GM18498 (cell line): ENCODE measurements around the gene TRAF3IP1.

ENCODE experiments used
- ATAC-seq: cut with Tn5 transposase; IDR thresholded peaks from one replicate; pipeline ENCODE4 v1.9.1; 2021; ENCODE audit warnings: mild to moderate bottlenecking, moderate library complexity; ENCODE audit not compliant: unreplicated experiment

TRAF3IP1 gene

GRCh38 chr2:238378230-238379095 is 58.1 kb downstream of the TRAF3IP1 start:
- no peak for ATAC-seq

DNA sequence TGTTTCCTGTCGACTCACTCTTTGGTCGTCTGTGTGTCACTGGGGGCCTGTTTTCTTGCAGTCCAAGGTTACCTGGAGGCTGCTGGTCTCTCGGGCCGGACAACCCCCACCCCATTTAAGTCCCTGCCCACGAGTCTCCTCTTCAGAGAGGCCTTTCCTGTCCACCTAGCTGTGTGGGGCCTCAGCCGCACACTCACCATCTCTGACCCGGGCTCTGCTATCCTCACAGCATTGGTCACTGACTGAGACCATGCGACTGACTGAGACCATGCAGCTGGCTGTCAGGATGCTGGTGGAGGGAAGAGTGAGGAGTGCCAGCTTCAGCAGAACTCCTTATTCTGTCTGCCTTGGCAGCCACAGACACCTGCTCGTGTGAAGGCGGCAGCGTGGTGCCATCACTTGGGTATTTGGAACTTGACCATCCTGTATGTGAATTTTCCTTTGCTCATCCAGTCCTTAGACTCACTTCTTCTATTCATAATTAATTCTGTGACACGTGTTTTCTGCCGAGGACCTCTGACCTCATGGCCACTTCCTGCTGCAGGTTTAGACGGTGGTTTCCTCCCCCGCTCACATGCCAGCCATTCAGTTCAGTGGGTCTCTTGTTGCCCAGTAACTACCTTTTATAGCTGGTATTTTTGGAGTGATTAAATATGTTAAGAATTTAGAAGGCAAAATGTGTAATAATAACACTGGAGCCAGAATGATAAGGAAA is 58.9 kb downstream of the TRAF3IP1 start:
- no peak for ATAC-seq

- no peak for ATAC-seq
These were observed 60.0 kb downstream of the TRAF3IP1 start for GRCh38 chr2:238380336-238380735.

DNA sequence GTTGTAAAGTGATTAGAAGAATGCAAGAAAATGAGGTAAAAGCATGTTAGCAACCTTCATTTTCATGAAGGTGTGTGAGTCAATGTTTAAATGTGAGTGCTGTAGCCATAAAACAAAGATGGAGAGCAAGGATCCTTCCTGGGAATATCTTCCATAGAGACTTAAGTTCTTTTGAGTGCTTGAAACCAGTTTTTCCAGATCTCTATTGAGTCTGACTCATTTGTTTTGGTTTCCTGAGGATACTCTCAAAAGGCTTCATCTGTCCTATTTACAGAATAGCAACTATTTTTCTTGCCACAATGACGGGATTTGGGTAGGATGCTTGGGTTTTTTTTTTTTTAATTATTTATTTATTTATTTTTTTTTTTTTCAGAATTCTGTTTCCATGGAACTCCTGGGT is 60.5 kb downstream of the TRAF3IP1 start:
- no peak for ATAC-seq

DNA sequence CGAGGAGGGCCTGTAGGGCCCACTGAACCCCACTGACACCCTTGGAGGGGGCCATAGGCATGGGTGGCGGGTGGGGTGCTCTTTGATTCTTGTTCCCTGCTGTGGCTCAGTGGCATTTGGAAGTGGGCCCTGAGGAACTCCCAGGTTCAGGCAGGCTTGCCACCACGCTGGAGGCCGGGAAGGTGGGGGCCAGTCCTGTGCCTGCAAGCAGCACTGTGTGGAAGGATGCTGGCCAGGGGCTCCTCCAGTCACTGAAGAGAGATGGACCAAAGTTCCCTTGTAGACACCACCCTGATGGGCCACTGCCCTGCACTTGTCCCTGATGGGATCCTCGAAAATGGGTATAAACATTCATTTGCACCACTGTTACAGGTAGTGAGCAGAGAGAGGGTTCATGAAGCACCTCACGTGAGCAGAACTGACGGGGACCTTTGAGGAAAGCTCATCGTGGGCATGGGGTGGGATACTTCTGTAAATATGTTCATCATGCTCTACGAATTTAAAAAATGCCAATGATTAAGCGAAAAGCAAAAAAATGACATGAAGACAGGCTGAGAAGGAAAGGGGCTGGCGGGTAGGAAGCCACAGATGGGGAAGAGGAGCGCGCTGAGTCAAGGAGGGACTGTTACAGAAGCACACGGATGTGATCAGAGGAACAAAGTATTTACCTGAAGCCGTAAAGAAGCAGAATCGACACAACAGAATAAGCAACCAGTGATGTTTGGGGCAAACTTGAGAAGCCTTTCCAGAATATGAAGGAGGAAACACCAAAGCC is 61.2 kb downstream of the TRAF3IP1 start:
- no peak for ATAC-seq

DNA sequence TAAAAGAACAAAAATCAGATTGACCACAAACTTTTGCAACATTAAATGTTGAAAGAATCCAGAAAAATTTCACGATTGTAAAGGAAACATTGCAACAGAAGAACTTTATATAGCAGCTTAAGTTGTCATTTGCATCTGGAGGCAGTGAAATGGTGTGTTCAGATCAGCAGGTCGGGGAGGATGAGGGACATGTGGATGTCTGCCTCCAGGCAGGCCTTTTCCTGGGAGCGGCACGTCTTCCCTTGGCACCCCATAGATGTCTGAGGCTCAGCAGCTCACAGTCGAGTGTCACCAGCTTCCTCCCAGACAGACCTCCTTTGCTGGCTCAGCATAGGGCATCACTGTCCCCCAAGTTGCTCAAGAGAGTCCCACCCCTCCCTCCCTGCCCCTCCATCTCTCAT is 62.1 kb downstream of the TRAF3IP1 start:
- ATAC-seq, result no peak

- no peak for ATAC-seq
These were observed 62.8 kb downstream of the TRAF3IP1 start for GRCh38 chr2:238383135-238383534.

GRCh38 chr2:238383743-238384380 is 63.5 kb downstream of the TRAF3IP1 start:
- no peak for ATAC-seq

DNA sequence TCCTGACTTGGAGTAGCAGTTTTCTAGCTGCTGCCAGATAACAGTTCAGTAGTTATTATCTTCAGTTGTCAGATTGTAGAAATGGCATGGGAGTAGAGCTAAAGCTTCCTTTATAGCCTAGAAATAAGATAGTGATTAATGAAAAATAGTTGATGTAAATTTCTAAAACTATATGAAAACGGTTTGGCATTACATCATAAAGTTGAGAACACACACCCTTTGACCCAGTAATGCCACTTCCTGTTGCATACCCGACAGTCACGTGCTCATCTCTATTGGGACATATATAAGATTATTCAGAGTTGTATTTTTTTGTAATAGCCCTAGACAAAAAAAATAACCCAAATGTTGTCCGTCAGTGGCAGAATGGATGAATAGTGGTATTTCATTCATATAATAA is 67.0 kb downstream of the TRAF3IP1 start:
- ATAC-seq, result no peak

- no peak for ATAC-seq
These were observed 68.5 kb downstream of the TRAF3IP1 start for GRCh38 chr2:238388794-238389193.

GRCh38 chr2:238389988-238390589 is 69.8 kb downstream of the TRAF3IP1 start:
- no peak for ATAC-seq

DNA sequence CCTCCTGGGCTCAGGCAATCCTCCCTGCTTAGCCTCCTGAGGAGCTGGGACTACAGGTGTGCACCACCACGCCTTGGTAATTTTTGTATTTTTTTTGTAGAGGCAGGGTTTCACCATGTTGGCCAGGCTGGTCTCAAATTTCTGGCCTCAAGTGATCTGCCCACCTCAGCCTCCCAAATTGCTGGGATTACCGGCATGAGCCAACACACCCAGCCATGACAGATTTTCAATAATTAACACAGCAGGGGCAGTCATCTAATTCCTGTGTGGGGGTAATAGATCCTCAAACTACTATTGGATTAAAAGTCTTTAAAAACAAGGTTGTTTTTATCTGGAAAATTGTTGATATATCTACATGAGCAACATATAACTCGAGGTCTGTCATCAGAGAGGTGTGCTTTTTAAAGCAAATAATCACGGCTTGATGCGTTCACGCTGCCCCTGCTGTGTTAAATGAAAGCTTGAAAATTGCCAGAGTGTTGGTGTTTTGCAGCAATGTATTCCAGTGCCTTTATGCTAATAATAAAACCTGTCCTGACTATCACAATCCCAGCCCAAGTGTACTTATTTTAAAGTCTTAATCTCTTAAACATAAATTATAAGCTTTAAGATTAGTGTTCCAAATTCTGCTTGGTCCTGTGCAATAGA is 70.8 kb downstream of the TRAF3IP1 start:
- ATAC-seq, result no peak

- no peak for ATAC-seq
These were observed 76.3 kb downstream of the TRAF3IP1 start for GRCh38 chr2:238396663-238397062.

DNA sequence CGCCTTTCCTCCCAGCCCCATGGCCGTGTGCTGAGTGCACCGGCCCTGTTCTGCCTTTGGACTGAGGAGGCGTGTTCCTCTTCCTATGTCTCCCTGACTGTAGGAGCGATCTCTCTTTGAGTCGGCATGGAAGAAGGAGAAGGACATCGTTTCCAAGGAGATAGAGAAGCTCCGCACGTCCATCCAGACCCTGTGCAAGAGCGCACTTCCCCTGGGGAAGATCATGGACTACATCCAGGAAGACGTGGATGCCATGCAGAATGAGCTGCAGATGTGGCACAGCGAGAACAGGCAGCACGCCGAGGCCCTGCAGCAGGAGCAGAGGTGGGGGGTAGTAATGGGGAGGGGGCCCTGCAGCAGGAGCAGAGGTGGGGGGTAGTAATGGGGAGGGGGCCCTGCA is 77.0 kb downstream of the TRAF3IP1 start:
- no peak for ATAC-seq

DNA sequence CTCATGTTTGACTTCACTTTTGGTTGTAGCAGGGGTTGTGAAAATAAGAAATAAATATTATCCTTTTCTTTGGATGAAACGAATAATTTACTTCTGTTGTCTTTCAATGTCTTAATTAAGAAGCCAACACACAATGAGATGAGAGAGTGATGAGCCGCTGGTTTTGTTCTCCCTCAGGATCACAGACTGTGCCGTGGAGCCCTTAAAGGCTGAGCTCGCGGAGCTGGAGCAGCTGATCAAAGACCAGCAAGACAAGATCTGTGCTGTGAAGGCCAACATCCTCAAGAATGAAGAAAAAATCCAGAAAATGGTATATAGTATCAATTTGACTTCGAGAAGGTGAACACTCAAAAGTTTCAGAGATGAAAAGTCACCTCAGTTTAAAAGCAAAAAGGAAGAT is 78.3 kb downstream of the TRAF3IP1 start:
- no peak for ATAC-seq

- ATAC-seq, result no peak
These were observed 78.8 kb downstream of the TRAF3IP1 start for GRCh38 chr2:238399094-238399493.

- ATAC-seq, result no peak
These were observed 81.2 kb downstream of the TRAF3IP1 start for GRCh38 chr2:238401551-238401950.

DNA sequence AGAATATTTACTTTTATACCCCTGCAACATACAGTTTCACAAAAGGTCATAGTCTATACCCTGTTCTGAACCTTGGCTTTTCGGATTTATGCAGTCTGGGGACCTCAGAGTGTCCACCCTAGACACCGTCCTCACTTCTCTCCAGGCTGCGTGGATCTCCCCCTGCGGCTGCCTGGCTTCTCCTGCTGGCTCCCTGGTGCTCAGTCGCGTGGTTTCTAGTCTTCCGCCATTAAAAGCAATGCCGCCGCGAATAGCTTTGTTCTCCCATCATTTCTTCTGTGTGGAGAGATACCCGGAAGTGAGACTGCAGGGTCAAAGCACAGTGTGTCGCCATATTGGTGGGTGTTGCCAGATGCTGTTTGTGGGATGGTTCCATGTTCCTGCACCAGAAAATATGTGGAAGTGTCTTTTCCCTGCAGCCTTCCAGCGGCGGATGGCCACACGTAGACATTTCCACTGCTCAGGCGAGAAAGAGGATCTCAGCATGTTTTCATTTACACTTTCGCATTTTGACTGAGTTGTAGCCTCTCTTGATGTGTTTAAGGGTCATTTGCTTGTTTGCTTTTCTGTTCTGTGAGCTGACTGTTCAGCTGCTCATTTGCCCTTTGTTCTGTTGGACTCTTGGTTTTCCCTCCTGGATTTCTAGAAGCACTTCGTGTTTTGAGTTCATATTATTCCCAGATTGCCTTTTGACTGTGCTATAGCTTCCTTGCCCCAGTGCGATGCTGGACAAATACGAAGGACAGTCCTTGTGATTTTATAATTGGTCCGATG is 83.5 kb downstream of the TRAF3IP1 start:
- ATAC-seq, result no peak
